Peyer's patch (tissue), 4 donors: Measurements from ENCODE around the gene SLC7A5.

Experiments
- CTCF ChIP-seq, 6 experiments: fragments of 450-650 bp in 4 of 6; fragments of 200-600 bp in 2 of 6; sonication (generic) in 1 of 6; IDR thresholded peaks; one replicate each; pipeline ENCODE4 v1.5.1; 2017 to 2019; ENCODE audit warnings: antibody characterized with exemption in 6 of 6, mild to moderate bottlenecking in 3 of 6, moderate library complexity in 1 of 6
- POLR2A ChIP-seq, 2 donors: fragments of 450-650 bp; IDR thresholded peaks; one replicate each; pipeline ENCODE4 v1.5.1; 2017; ENCODE audit warnings: antibody characterized with exemption in 2 of 2, mild to moderate bottlenecking in 2 of 2, moderate library complexity in 2 of 2

GRCh38 chr16:87789437-87790291 lies 79.6 kb downstream of the SLC7A5 start:
- TF ChIP-seq CTCF (IDR thresholded peaks at IDR 0.05) (peak in 1 of 6 experiments; percentile 11), POLR2A (IDR thresholded peaks at IDR 0.05) (no peak)
